Calu3 (cell line): ENCODE measurements around the gene HLA-DOB. TPM values are rescaled to one million over a fixed set of nuclear protein-coding genes. Genes with fewer than 3 reads are reported as not detected.

Experiments
- BruUV-seq: library from RNA; stranded (reverse); fragments of 400-500 nt; replicated peaks from 2 replicates; lab custom pipeline; 2021; lab: Mats Ljungman, UMichigan
- CTCF ChIA-PET: fragments of 300-600 bp; sonication (Branson Sonifier 250); formaldehyde crosslinking; loops from one replicate; lab custom pipeline; 2022; ENCODE audit warnings: antibody characterized with exemption; lab: Charles Lee
- DNase-seq: peaks from one replicate; pipeline ENCODE4 v3.0.0; 2022
- H3K27ac Mint-ChIP-seq: one replicate; pipeline ENCODE4 v1.8.0; 2022; ENCODE audit warnings: mixed read lengths; ENCODE audit not compliant: unreplicated experiment
- H3K27me3 Mint-ChIP-seq: one replicate; pipeline ENCODE4 v1.8.0; 2022; ENCODE audit warnings: mixed read lengths; ENCODE audit not compliant: unreplicated experiment
- H3K36me3 Mint-ChIP-seq: one replicate; pipeline ENCODE4 v1.8.0; 2022; ENCODE audit warnings: mild to moderate bottlenecking, moderate library complexity, mixed read lengths; ENCODE audit not compliant: insufficient read depth, unreplicated experiment
- H3K4me1 Mint-ChIP-seq: one replicate; pipeline ENCODE4 v1.8.0; 2022; ENCODE audit warnings: mild to moderate bottlenecking, low read depth, mixed read lengths; ENCODE audit not compliant: unreplicated experiment
- H3K4me3 Mint-ChIP-seq: one replicate; pipeline ENCODE4 v1.8.0; 2022; ENCODE audit warnings: mild to moderate bottlenecking, low read depth, moderate library complexity, mixed read lengths; ENCODE audit not compliant: unreplicated experiment
- H3K9me3 Mint-ChIP-seq: one replicate; pipeline ENCODE4 v1.8.0; 2022; ENCODE audit warnings: low read depth, mixed read lengths; ENCODE audit not compliant: unreplicated experiment
- CTCF ChIP-seq: fragments of 200-600 bp; IDR thresholded peaks from one replicate; pipeline ENCODE4 v1.8.0; 2022; ENCODE audit warnings: antibody characterized with exemption; ENCODE audit not compliant: unreplicated experiment
- intact Hi-C: fragments of 100-400 bp; cut with micrococcal nuclease; formaldehyde crosslinking; loops from one replicate; pipeline ENCODE4 v1.10.0; 2022; ENCODE audit not compliant: unreplicated experiment
- total RNA-seq: library from RNA; stranded (reverse); gene quantifications from 2 replicates; pipeline ENCODE4 v1.2.3, GENCODE V29; 2022

Gene HLA-DOB
- total RNA-seq, 1 experiment from 2014 or later: 0.97 TPM

- CTCF ChIA-PET: no interaction called here
- Mint-ChIP-seq H3K36me3 (peaks cover 4% of the 10 kb centered on the region), H3K27me3 (no peaks in the 10 kb centered on the region), H3K27ac (no peak overlapping the region), H3K4me1 (no peaks in the 10 kb centered on the region), H3K4me3 (no peak overlapping the region), H3K9me3 (no peaks in the 10 kb centered on the region)
- no peak for TF ChIP-seq CTCF
- DNase-seq: no peak
- intact Hi-C loops: no loop called here
- BruUV-seq: no TSS peak
Observed at GRCh38 chr6:32829495-32829894, 12.7 kb upstream of the HLA-DOB start.

GRCh38 chr6:32827025-32827424 is 10.2 kb upstream of the HLA-DOB start:
- H3K4me1 Mint-ChIP-seq: no peaks in the 10 kb centered on the region
- H3K4me3 Mint-ChIP-seq: no peak overlapping the region
- H3K36me3 Mint-ChIP-seq: peaks cover 3% of the 10 kb centered on the region
- H3K9me3 Mint-ChIP-seq: no peaks in the 10 kb centered on the region
- no peak for DNase-seq
- no peak for TF ChIP-seq CTCF
- no peaks in the 10 kb centered on the region for H3K27me3 Mint-ChIP-seq
- no TSS peak for BruUV-seq
- intact Hi-C loops: no loop called here
- CTCF ChIA-PET: interaction anchor here (1.3 to 2.2 kb wide), 2 partner anchors 11 to 41 kb away, joined by 3 to 34 read pairs; partner anchors contain the start of gene TAP2
- no peak overlapping the region for H3K27ac Mint-ChIP-seq

GRCh38 chr6:32825966-32826365 is 9.2 kb upstream of the HLA-DOB start:
- Mint-ChIP-seq H3K36me3 (peaks cover 3% of the 10 kb centered on the region), H3K27ac (no peak overlapping the region), H3K27me3 (no peaks in the 10 kb centered on the region), H3K4me3 (no peak overlapping the region), H3K9me3 (no peaks in the 10 kb centered on the region), H3K4me1 (no peaks in the 10 kb centered on the region)
- intact Hi-C loops: loop anchor here (1.0 kb wide), 1 partner anchor 42 kb away; no protein-coding TSS in a partner anchor
- CTCF ChIA-PET: interaction anchor here (0.8 to 2.4 kb wide), 7 partner anchors 12 to 159 kb away, joined by 3 to 34 read pairs (median 6); partner anchors contain the start of genes HLA-DMA, TAP1 and TAP2
- TF ChIP-seq CTCF: peak; percentile 25
- BruUV-seq: no TSS peak
- peak; percentile 32 for DNase-seq

- no peak for DNase-seq
- Mint-ChIP-seq H3K27me3 (peaks cover 6% of the 10 kb centered on the region), H3K36me3 (no peaks in the 10 kb centered on the region), H3K4me1 (peaks cover 12% of the 10 kb centered on the region), H3K27ac (no peak overlapping the region), H3K9me3 (no peaks in the 10 kb centered on the region), H3K4me3 (no peak overlapping the region)
- no peak for TF ChIP-seq CTCF
- BruUV-seq: no TSS peak
- intact Hi-C loops: no loop called here
- CTCF ChIA-PET: no interaction called here
Observed at GRCh38 chr6:32819729-32820128, 2.9 kb upstream of the HLA-DOB start.
